ENCODE measurements around the gene KCTD6.
"Not testable (repeated sequence)": the region's sequence is repeated elsewhere in the genome, so short reads cannot be mapped to it uniquely, and the experiment has no call there.

KCTD6 gene

DNA sequence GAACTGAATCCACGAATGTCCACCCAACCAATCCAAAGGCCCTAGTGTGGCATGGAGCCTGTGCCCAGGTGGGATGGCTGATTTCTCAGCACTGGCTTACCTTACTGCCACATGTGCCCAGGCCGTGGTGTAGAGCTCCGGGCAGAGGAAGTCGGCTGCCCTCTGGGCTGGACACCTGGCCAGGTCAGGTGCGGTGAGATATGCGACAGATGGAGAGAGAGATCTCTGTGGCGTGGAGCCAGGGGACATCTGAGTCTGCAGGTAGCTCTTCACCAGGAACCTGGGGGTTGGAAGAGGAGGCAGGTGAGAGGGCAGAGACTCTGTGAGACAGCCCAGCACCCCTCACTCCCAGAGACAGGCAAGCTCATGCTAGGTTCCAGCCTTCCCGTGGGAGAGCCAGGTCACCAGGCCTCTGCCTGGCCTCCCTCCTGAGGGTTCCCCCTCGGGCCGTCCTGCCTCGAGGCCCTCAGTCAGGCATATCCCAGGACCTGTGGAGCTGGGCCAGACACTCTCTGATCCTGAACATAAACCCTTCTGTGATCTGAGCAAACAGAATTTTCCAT is 32.5 kb downstream of the KCTD6 start:
- DNase-seq (ENCODE audit: low read depth, low spot score): no peak
- TF ChIP-seq, protein P1, sequence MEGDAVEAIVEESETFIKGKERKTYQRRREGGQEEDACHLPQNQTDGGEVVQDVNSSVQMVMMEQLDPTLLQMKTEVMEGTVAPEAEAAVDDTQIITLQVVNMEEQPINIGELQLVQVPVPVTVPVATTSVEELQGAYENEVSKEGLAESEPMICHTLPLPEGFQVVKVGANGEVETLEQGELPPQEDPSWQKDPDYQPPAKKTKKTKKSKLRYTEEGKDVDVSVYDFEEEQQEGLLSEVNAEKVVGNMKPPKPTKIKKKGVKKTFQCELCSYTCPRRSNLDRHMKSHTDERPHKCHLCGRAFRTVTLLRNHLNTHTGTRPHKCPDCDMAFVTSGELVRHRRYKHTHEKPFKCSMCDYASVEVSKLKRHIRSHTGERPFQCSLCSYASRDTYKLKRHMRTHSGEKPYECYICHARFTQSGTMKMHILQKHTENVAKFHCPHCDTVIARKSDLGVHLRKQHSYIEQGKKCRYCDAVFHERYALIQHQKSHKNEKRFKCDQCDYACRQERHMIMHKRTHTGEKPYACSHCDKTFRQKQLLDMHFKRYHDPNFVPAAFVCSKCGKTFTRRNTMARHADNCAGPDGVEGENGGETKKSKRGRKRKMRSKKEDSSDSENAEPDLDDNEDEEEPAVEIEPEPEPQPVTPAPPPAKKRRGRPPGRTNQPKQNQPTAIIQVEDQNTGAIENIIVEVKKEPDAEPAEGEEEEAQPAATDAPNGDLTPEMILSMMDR (IDR thresholded peaks at IDR 0.05; ENCODE audit: insufficient read depth, low read length, missing control alignments): no peak
- CTCF ChIA-PET: interaction anchor here (1.1 to 15.5 kb wide), 7 partner anchors 8 to 218 kb away, joined by 3 to 105 read pairs (median 4); partner anchors contain the start of genes HTD2, KCTD6 and RPP14
- no peak overlapping the region for H3K4me3 ChIP-seq (ENCODE audit: low read depth, low read length)
- POLR2A ChIA-PET: no interaction called here

DNA sequence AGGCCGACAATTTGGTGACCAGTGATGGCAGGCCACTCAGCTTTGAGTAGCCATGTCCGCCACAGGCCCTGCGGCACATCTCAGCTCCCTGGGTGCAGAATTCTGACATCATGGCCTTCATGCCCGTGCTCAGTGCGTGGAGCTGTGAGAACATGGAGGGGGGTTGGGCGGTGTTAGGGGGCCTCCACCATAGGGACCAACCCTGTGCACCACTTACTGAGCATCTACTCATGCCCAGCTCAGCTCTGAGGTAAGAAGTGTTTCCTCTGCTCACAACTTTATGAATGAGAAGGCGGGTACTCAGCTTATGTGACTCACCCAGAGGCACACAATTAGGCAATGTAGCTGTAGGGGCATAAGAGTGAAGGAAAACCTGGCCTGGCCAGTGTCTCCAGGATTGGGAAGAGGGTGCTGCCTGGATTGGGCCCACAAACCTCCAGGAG is 34.6 kb downstream of the KCTD6 start:
- CTCF ChIA-PET: interaction anchor here (0.6 to 15.5 kb wide), 11 partner anchors 5 to 220 kb away, joined by 3 to 105 read pairs (median 4); partner anchors contain the start of genes ACOX2, HTD2, KCTD6 and RPP14
- TF ChIP-seq, protein P1 (IDR thresholded peaks at IDR 0.05; ENCODE audit: insufficient read depth, low read length, missing control alignments): no peak
- no peak overlapping the region for H3K4me3 ChIP-seq (ENCODE audit: low read depth, low read length)
- DNase-seq (ENCODE audit: low read depth, low spot score): peak; percentile 64
- POLR2A ChIA-PET: no interaction called here

DNA sequence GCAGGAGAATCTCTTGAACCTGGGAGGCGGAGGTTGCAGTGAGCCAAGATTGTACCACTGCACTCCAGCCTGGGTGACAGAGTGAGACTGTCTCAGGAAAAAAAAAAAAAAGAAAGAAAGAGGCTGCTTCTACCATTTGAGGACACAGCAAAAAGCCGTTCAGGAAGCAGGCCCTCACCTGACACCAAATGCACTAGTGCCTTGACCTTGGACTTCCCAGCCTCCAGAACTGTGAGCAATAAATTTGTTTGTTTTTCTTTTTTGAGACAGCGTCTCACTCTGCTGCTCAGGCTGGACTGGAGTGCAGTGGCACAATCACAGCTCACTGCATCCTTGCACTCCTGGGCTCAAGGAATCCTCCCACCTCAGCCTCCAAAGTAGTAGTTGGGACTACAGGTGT is 35.5 kb downstream of the KCTD6 start:
- POLR2A ChIA-PET; H3K4me3 ChIP-seq (ENCODE audit: low read depth, low read length); DNase-seq (ENCODE audit: low read depth, low spot score): not testable (repeated sequence)
- CTCF ChIA-PET: interaction anchor here (0.7 to 11.0 kb wide), 8 partner anchors 8 to 221 kb away, joined by 3 to 105 read pairs (median 15); partner anchors contain the start of genes ACOX2, HTD2, KCTD6 and RPP14

DNA sequence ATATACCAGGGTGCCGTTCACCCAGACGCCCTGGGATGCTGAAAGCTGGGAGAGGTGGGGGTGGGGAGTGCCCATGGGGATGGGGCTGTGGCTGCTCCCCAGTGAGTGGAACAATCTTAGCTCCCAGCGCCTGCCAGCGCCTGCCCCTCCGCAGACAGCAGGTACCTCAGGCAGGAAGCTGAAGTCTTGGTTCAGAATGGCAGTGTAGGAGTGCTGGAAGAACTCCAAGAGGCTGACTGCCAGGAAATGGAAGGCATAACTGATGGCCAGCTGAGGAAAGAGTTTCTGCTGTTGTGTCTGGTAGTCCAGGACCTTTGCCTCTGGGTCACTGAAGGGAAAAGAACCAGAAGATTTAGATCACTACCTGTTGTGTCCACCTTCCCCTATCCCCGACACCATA is 36.7 kb downstream of the KCTD6 start:
- POLR2A ChIA-PET: no interaction called here
- TF ChIP-seq, protein P1 (IDR thresholded peaks at IDR 0.05; ENCODE audit: insufficient read depth, low read length, missing control alignments): no peak
- CTCF ChIA-PET: interaction anchor here (1.1 to 11.0 kb wide), 7 partner anchors 10 to 221 kb away, joined by 3 to 105 read pairs (median 19); partner anchors contain the start of genes ACOX2, HTD2, KCTD6 and RPP14
- DNase-seq (ENCODE audit: low read depth, low spot score): no peak
- H3K4me3 ChIP-seq (ENCODE audit: low read depth, low read length): no peak overlapping the region

DNA sequence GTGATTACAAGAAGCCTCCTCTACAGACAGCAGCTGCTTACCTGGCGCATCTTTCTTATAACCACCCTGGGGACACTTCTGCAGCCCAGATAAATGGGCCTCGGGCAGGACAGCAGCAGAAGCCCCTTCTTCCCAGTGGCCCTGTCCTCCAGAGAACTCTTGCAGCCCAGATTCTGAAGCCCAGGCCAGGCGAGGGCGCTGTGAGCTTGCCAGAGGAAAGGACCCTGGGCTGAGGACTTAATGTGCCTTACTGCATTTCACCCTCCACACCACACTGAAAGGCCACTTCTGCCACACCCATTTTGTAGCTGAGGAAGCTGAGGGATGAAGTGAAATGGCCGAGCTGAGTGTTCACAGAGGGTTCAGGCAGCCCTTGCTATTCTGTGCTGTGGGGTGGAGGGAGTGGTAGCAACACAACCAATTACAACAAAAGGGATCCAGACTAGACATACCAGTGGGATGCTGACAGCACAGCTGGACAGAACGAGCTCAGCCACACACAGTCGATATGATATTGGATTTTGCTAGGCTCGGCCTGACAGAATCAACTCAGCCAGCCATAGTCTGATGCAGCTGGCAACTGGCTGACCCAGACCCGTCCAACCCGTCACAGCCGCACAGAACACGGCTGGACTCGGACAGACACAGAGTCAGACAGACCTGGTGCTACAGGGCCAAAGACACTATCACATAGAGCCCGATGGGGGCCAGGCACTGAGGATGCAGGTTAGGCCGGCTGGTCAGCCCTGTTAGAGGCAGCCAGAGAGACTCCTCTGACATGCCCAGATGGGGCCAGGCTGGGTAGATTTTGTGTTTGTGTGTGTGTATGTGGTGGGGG is 37.8 kb downstream of the KCTD6 start:
- DNase-seq (ENCODE audit: low read depth, low spot score): no peak
- ChIA-PET POLR2A (no interaction called here), CTCF (interaction anchor here (1.0 to 11.0 kb wide), 10 partner anchors 9 to 275 kb away, joined by 3 to 105 read pairs (median 14); partner anchors contain the start of genes ACOX2, HTD2, KCTD6 and RPP14)
- TF ChIP-seq, protein P1 (IDR thresholded peaks at IDR 0.05; ENCODE audit: insufficient read depth, low read length, missing control alignments): peak; percentile 28
- no peak overlapping the region for H3K4me3 ChIP-seq (ENCODE audit: low read depth, low read length)

DNA sequence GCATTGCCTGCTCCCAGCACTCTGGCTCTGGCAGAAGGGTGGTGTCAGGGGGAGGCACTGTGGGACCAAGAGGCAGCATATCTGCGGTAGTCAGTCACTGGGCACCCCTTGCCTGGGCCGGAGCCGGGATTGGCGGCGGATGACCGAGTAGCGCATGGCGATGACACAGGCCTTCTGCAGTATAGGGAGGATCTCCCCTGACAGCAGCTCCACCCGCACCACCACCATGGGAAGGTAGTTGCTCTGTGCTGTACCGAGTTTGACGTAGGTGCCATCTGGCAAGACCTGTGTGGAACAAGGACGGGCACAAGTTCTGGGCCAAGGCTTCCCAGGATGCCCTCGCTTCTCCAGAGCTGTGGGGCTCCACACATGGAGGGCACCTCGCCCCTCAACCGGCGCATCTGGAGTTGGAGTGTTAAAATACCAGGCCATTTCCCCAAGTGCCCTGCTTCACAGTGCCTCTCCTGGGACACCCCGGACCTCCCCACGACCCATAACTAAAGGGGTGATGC is 38.5 kb downstream of the KCTD6 start:
- CTCF ChIA-PET: interaction anchor here (1.0 to 11.0 kb wide), 10 partner anchors 11 to 275 kb away, joined by 3 to 105 read pairs (median 8); partner anchors contain the start of genes HTD2 and RPP14
- POLR2A ChIA-PET: no interaction called here
- H3K4me3 ChIP-seq (ENCODE audit: low read depth, low read length): no peak overlapping the region
- TF ChIP-seq, protein P1 (IDR thresholded peaks at IDR 0.05; ENCODE audit: insufficient read depth, low read length, missing control alignments): no peak
- DNase-seq (ENCODE audit: low read depth, low spot score): no peak
